HFFc6 (cell line): ENCODE measurements around the gene AXIN1. TPM values are rescaled to one million over a fixed set of nuclear protein-coding genes. Genes with fewer than 3 reads are reported as not detected.
A peak's percentile ranks its signal among the peaks of the same experiment; 100 is the strongest.

Experiments
- DNase-seq: peaks from one replicate; pipeline ENCODE4 v3.0.0-alpha.2; 2018
- H3K27ac Mint-ChIP-seq: 2 replicates; pipeline ENCODE4 v1.8.0; 2020; ENCODE audit warnings: mild to moderate bottlenecking, mixed read lengths
- H3K27me3 Mint-ChIP-seq: 2 replicates; pipeline ENCODE4 v1.8.0; 2021; ENCODE audit warnings: mild to moderate bottlenecking, moderate library complexity, mixed read lengths; ENCODE audit not compliant: insufficient read depth
- H3K36me3 Mint-ChIP-seq: 2 replicates; pipeline ENCODE4 v1.8.0; 2021; ENCODE audit warnings: low read depth, mixed read lengths
- H3K4me1 Mint-ChIP-seq: 2 replicates; pipeline ENCODE4 v1.8.0; 2020; ENCODE audit warnings: low read depth, mixed read lengths
- H3K4me3 Mint-ChIP-seq: 2 replicates; pipeline ENCODE4 v1.8.0; 2020; ENCODE audit warnings: mild to moderate bottlenecking, moderate library complexity, mixed read lengths
- H3K9me3 Mint-ChIP-seq: 2 replicates; pipeline ENCODE4 v1.8.0; 2020; ENCODE audit warnings: mild to moderate bottlenecking, mixed read lengths
- CTCF ChIP-seq: fragments of 200-600 bp; sonication (generic); IDR thresholded peaks from 2 replicates; pipeline ENCODE4 v1.5.0; 2021; ENCODE audit warnings: antibody characterized with exemption, mild to moderate bottlenecking
- total RNA-seq, 6 experiments: library from RNA; stranded (reverse); fragmentation: NEBNext Ultra II Directional; extraction: Animal tissue kit (Norgen Biotek cat#: 25700); gene quantifications; 2 replicates in 1 of 6; 3 replicates in 5 of 6; pipeline ENCODE4 v1.2.3, GENCODE V29; 2021

Gene AXIN1
- total RNA-seq, 6 experiments from 2014 or later, result 13.6 to 16.7 (median 14.7) TPM

DNA sequence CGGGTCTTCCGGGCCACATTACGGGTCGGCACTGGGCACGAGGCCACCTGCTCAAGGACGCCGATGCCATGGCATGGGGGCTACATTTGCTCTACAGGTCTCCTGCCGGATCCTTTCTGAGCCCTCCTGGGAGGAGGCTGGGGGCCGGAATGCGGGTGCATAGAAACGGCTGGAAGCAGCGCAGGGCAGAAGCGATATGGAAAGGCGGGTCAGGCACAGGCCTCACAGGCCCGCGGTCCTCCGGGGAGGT, 28.4 kb downstream of the AXIN1 start:
- Mint-ChIP-seq H3K4me3 (no peak overlapping the region), H3K27ac (no peak overlapping the region), H3K4me1 (peaks cover 9% of the 10 kb centered on the region), H3K36me3 (0 out of 2 replicates have a peak, but pooled peaks cover 1% of the 10 kb centered on the region), H3K9me3 (no peaks in the 10 kb centered on the region), H3K27me3 (peaks cover under 1% of the 10 kb centered on the region)
- TF ChIP-seq CTCF, result no peak
- no peak for DNase-seq

DNA sequence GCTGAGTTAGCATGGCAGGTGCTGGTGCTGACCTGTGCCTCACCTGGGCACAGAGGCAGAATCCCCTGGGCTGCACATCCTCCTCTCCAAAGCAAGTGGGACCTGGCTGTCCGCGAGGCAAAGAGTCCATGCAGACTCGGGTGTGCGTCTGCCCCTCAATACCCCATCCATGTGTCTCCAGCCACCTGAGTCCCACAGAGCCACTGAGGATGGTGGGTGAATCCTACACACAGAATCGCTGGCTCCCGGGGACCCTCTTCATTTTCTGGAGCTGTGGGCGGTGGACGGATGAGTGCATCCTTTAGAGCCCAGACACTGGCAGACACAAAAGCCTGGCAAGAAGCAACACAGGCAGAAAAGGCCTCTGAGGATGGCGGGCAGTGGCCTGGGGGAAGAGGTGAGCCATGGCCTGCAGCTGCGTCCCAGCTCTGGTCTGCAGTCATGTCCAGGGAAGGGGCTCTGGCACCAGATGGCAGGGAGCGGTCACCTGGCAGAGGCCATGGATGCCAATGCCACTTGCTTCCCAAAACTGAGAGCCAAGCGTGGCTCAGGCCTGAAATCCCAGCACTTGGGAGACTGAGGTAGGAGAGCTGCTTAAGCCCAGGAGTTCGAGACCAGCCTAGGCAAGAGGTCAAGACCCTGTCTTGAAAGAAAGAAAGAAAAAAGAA, 29.9 kb downstream of the AXIN1 start:
- H3K27ac Mint-ChIP-seq, result no peak overlapping the region
- 0 out of 2 replicates have a peak, but pooled peaks cover 6% of the 10 kb centered on the region for H3K36me3 Mint-ChIP-seq
- no peaks in the 10 kb centered on the region for H3K9me3 Mint-ChIP-seq
- peaks cover 2% of the 10 kb centered on the region for H3K27me3 Mint-ChIP-seq
- peaks cover 6% of the 10 kb centered on the region for H3K4me1 Mint-ChIP-seq
- H3K4me3 Mint-ChIP-seq, result no peak overlapping the region
- no peak for DNase-seq
- no peak for TF ChIP-seq CTCF

- no peak for TF ChIP-seq CTCF
- no peaks in the 10 kb centered on the region for H3K4me1 Mint-ChIP-seq
These were observed 31.0 kb downstream of the AXIN1 start for GRCh38 chr16:321532-321931.

DNA sequence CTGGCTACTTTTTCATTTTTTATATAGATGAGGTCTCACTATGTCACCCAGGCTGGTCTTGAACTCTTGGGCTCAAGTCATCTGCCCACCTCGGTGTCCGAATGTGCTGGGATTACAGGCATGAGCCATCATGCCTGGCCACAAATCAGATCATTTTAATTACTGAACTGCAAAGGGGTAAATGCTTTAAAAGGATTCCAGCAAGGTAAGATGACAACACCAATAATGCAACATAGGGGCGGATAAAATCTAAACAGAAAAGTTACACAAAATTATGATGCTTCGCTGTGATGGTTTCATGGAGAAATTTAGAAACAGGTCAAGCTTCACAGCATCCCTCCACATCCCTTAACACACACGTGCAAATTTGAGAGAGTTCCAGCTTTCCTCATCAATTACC, 32.3 kb downstream of the AXIN1 start:
- Mint-ChIP-seq H3K27me3 (peaks cover 2% of the 10 kb centered on the region), H3K9me3 (no peaks in the 10 kb centered on the region), H3K27ac (peak overlapping the region; percentile 26; the same call in 1 of the 2 replicates), H3K36me3 (0 out of 2 replicates have a peak, but pooled peaks cover 6% of the 10 kb centered on the region), H3K4me3 (no peak overlapping the region), H3K4me1 (no peaks in the 10 kb centered on the region)
- no peak for DNase-seq
- no peak for TF ChIP-seq CTCF

More at GRCh38 chr16:321532-321931, 31.0 kb downstream of the AXIN1 start:
- Mint-ChIP-seq H3K36me3 (0 out of 2 replicates have a peak, but pooled peaks cover 6% of the 10 kb centered on the region), H3K4me3 (no peak overlapping the region), H3K27me3 (peaks cover 2% of the 10 kb centered on the region), H3K9me3 (no peaks in the 10 kb centered on the region), H3K27ac (no peak overlapping the region)
- no peak for DNase-seq

DNA sequence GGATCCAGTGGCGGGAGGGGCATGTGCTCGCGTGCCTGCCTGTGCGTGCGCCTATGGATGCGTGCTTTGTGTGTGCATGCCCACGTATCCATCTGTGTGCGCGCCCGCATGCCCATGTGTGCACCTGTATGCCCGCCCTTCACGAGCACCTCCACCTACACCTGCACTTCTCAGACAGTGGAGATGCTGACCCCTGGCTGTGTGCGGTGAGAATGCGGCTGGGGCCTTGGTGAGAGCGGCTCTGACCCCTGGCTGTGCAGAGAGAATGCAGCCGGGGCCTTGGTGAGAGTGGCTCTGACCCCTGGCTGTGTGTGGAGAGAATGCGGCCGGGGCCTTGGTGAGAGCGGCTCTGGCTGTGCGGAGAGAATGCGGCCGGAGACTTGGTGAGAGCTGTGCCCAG, 33.9 kb downstream of the AXIN1 start:
- Mint-ChIP-seq H3K4me1 (no peaks in the 10 kb centered on the region), H3K9me3 (no peaks in the 10 kb centered on the region), H3K36me3 (0 out of 2 replicates have a peak, but pooled peaks cover 6% of the 10 kb centered on the region), H3K27ac (no peak overlapping the region), H3K27me3 (peaks cover 2% of the 10 kb centered on the region), H3K4me3 (no peak overlapping the region)
- DNase-seq, result no peak
- TF ChIP-seq CTCF, result peak; percentile 52
